MM.1S (cell line): ENCODE measurements around the gene ABCA2.

ENCODE experiments used
- DNase-seq: peaks from one replicate; pipeline ENCODE4 v3.0.0-alpha.2; 2015
- H2AFZ ChIP-seq: fragments of 300-600 bp; sonication (generic); 2 replicates; pipeline ENCODE4 v1.6.0; 2016; ENCODE audit warnings: antibody characterized with exemption, low read length
- H3F3A ChIP-seq: fragments of 300-600 bp; sonication (generic); 2 replicates; pipeline ENCODE4 v1.6.1; 2016; ENCODE audit warnings: mild to moderate bottlenecking, antibody characterized with exemption, low read length, moderate library complexity, mixed read lengths; ENCODE audit not compliant: insufficient read depth
- H3K27ac ChIP-seq: fragments of 300-600 bp; sonication (generic); 2 replicates; pipeline ENCODE4 v1.5.1; 2016; ENCODE audit warnings: mild to moderate bottlenecking, low read length
- H3K27me3 ChIP-seq: fragments of 300-600 bp; sonication (generic); replicated peaks from 2 replicates; pipeline ENCODE4 v1.6.0; 2016; ENCODE audit warnings: low read length; ENCODE audit not compliant: insufficient read depth
- H3K36me3 ChIP-seq: fragments of 300-600 bp; sonication (generic); replicated peaks from 2 replicates; pipeline ENCODE4 v1.6.1; 2016; ENCODE audit warnings: mild to moderate bottlenecking, low read length, mixed read lengths; ENCODE audit not compliant: insufficient read depth
- H3K4me1 ChIP-seq: fragments of 300-600 bp; sonication (generic); 2 replicates; pipeline ENCODE4 v1.6.1; 2016; ENCODE audit warnings: low read length, mixed read lengths
- H3K4me2 ChIP-seq: fragments of 300-600 bp; sonication (generic); 2 replicates; pipeline ENCODE4 v1.6.0; 2016; ENCODE audit warnings: low read depth, low read length
- H3K4me3 ChIP-seq: fragments of 300-600 bp; sonication (generic); 2 replicates; pipeline ENCODE4 v1.5.1; 2016; ENCODE audit warnings: low read length, mixed read lengths
- H3K79me2 ChIP-seq: fragments of 300-600 bp; sonication (generic); 2 replicates; pipeline ENCODE4 v1.6.1; 2016; ENCODE audit warnings: mixed run types, low read length, mixed read lengths
- H3K9ac ChIP-seq: fragments of 300-600 bp; sonication (generic); 2 replicates; pipeline ENCODE4 v1.6.1; 2016; ENCODE audit warnings: low read length, mixed read lengths
- H3K9me2 ChIP-seq: fragments of 300-600 bp; sonication (generic); replicated peaks from 2 replicates; pipeline ENCODE4 v1.6.1; 2016; ENCODE audit warnings: mild to moderate bottlenecking, low read length, mixed read lengths; ENCODE audit not compliant: insufficient read depth
- H3K9me3 ChIP-seq: fragments of 300-600 bp; sonication (generic); replicated peaks from 2 replicates; pipeline ENCODE4 v1.6.1; 2016; ENCODE audit warnings: mild to moderate bottlenecking, low read length, mixed read lengths; ENCODE audit not compliant: insufficient read depth
- H4K20me1 ChIP-seq: fragments of 300-600 bp; sonication (generic); 2 replicates; pipeline ENCODE4 v1.6.1; 2016; ENCODE audit warnings: mild to moderate bottlenecking, low read length, moderate library complexity, mixed read lengths; ENCODE audit not compliant: insufficient read depth
- EZH2 ChIP-seq: fragments of 300-600 bp; sonication (generic); optimal IDR thresholded peaks from 2 replicates; pipeline ENCODE3; 2017; ENCODE audit warnings: low read depth, mild to moderate bottlenecking, antibody characterized with exemption, low read length, mixed read lengths
- EZH2phosphoT487 ChIP-seq: fragments of 300-600 bp; sonication (generic); IDR thresholded peaks from 2 replicates; pipeline ENCODE4 v1.6.1; 2018; ENCODE audit warnings: antibody characterized with exemption, low read length
- TF ChIP-seq, protein P1 (sequence below): fragments of 300-600 bp; sonication (generic); IDR thresholded peaks from 2 replicates; pipeline ENCODE4 v1.5.1; 2016; ENCODE audit warnings: antibody characterized with exemption, low read length, mixed read lengths

Gene ABCA2

GRCh38 chr9:137040568-137040967, 12.5 kb upstream of the ABCA2 start:
- no peaks in the 10 kb centered on the region for H3K36me3 ChIP-seq
- no peak overlapping the region for H3K4me3 ChIP-seq
- no peak overlapping the region for H2AFZ ChIP-seq
- H3K4me2 ChIP-seq, result no peak overlapping the region
- H3K9me2 ChIP-seq, result no peaks in the 10 kb centered on the region
- no peak overlapping the region for H3K27ac ChIP-seq
- no peaks in the 10 kb centered on the region for H4K20me1 ChIP-seq
- no peaks in the 10 kb centered on the region for H3F3A ChIP-seq
- no peaks in the 10 kb centered on the region for H3K4me1 ChIP-seq
- TF ChIP-seq, protein P1, sequence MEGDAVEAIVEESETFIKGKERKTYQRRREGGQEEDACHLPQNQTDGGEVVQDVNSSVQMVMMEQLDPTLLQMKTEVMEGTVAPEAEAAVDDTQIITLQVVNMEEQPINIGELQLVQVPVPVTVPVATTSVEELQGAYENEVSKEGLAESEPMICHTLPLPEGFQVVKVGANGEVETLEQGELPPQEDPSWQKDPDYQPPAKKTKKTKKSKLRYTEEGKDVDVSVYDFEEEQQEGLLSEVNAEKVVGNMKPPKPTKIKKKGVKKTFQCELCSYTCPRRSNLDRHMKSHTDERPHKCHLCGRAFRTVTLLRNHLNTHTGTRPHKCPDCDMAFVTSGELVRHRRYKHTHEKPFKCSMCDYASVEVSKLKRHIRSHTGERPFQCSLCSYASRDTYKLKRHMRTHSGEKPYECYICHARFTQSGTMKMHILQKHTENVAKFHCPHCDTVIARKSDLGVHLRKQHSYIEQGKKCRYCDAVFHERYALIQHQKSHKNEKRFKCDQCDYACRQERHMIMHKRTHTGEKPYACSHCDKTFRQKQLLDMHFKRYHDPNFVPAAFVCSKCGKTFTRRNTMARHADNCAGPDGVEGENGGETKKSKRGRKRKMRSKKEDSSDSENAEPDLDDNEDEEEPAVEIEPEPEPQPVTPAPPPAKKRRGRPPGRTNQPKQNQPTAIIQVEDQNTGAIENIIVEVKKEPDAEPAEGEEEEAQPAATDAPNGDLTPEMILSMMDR, result no peak
- TF ChIP-seq EZH2phosphoT487 (no peak), EZH2 (no peak)
- H3K9me3 ChIP-seq, result no peaks in the 10 kb centered on the region
- H3K79me2 ChIP-seq, result no peaks in the 10 kb centered on the region
- H3K27me3 ChIP-seq, result peaks cover 85% of the 10 kb centered on the region
- DNase-seq, result no peak
- no peak overlapping the region for H3K9ac ChIP-seq

DNA sequence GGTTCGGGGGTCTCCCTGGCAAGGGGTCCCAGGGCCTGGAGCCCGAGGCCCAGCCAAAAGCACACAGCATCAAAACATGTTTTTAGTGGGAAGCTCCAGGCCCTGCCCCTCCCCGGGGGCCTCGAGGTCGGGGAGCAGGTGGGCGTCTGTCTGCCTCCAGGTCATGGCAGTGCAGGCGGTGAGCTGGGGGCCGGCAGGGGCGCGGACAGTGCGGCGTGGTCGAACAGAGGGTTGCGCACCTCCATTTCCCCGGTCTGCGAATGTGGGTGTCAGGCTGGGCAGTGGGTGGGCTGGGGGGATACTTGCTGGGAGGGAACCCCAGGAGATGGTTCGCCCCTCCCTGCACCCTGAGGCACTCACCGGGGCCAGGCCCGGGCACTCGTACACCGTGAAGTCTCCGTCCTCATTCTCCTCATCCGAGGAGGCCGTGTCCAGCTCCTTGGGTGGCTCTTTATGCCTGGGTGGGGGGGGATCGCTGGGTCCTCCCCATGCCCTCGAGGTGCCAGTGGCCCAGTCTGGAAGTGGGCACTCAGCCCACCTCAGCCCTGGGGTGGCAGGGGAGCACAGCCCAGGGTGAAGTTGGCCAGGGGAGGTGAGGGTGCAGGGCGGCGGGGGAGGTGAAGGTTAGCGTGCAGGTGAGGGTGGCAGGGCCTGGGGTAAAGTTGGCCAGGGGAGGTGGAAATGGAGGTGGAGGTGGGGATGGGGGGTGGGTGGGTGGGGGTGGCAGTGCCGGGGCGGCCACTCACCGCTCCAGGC, 11.8 kb upstream of the ABCA2 start:
- Histone ChIP-seq H3K27ac (no peak overlapping the region), H3K9me3 (no peaks in the 10 kb centered on the region), H3K4me2 (no peak overlapping the region), H3F3A (no peaks in the 10 kb centered on the region), H3K9me2 (no peaks in the 10 kb centered on the region), H3K4me1 (no peaks in the 10 kb centered on the region), H2AFZ (no peak overlapping the region), H4K20me1 (no peaks in the 10 kb centered on the region), H3K36me3 (no peaks in the 10 kb centered on the region), H3K4me3 (no peak overlapping the region), H3K27me3 (peaks cover 78% of the 10 kb centered on the region), H3K79me2 (no peaks in the 10 kb centered on the region), H3K9ac (no peak overlapping the region)
- no peak for DNase-seq
- TF ChIP-seq EZH2 (no peak), EZH2phosphoT487 (no peak)
- TF ChIP-seq, protein P1, result no peak

GRCh38 chr9:137038916-137039315, 10.9 kb upstream of the ABCA2 start:
- Histone ChIP-seq H3K9ac (no peak overlapping the region), H3K27ac (no peak overlapping the region), H3K27me3 (peaks cover 76% of the 10 kb centered on the region), H3K9me3 (no peaks in the 10 kb centered on the region), H3K36me3 (no peaks in the 10 kb centered on the region), H3K4me3 (no peak overlapping the region), H3K4me1 (no peaks in the 10 kb centered on the region), H3F3A (no peaks in the 10 kb centered on the region; the same call in 1 of the 2 replicates), H3K79me2 (no peaks in the 10 kb centered on the region), H4K20me1 (no peaks in the 10 kb centered on the region), H2AFZ (no peak overlapping the region), H3K4me2 (no peak overlapping the region), H3K9me2 (no peaks in the 10 kb centered on the region)
- TF ChIP-seq EZH2phosphoT487 (no peak), EZH2 (no peak)
- TF ChIP-seq, protein P1, result no peak
- no peak for DNase-seq
